ENCODE data around the gene NACA2. TPM values are rescaled to one million over a fixed set of nuclear protein-coding genes. Genes with fewer than 3 reads are reported as not detected.
"Not testable (repeated sequence)": the region's sequence is repeated elsewhere in the genome, so short reads cannot be mapped to it uniquely, and the experiment has no call there.

The NACA2 gene
- total RNA-seq, 1 donor from 2014 or later, result not detected

DNA sequence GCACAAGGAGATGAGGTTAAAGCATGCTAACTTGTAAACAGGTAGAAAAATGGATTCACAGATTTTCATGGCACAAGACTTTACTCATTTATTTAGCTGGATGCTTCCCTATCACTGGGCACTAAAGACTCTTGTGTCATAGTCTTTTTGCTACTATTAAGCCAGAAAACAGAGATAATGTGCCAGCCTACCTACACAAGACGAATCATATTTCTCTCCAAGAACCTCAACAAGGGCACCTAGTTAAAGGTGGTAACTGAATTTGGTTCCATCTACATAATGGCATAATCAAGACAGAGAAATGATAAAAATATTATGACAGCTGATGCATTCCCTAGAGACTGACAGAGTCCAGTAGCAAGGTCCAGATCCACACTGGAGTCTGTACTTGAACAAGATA, 3.8 kb downstream of the NACA2 start:
- no peak overlapping the region for H3K4me3 Mint-ChIP-seq
- H3K27ac Mint-ChIP-seq, result no peak overlapping the region
- H3K9me3 Mint-ChIP-seq, result no peaks in the 10 kb centered on the region
- TF ChIP-seq, protein P1, sequence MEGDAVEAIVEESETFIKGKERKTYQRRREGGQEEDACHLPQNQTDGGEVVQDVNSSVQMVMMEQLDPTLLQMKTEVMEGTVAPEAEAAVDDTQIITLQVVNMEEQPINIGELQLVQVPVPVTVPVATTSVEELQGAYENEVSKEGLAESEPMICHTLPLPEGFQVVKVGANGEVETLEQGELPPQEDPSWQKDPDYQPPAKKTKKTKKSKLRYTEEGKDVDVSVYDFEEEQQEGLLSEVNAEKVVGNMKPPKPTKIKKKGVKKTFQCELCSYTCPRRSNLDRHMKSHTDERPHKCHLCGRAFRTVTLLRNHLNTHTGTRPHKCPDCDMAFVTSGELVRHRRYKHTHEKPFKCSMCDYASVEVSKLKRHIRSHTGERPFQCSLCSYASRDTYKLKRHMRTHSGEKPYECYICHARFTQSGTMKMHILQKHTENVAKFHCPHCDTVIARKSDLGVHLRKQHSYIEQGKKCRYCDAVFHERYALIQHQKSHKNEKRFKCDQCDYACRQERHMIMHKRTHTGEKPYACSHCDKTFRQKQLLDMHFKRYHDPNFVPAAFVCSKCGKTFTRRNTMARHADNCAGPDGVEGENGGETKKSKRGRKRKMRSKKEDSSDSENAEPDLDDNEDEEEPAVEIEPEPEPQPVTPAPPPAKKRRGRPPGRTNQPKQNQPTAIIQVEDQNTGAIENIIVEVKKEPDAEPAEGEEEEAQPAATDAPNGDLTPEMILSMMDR (conservative IDR thresholded peaks at IDR 0.05), result no peak
- DNase-seq (ENCODE audit: extremely low spot score, unreplicated experiment), result no peak
- H3K36me3 Mint-ChIP-seq, result no peaks in the 10 kb centered on the region
- H3K27me3 Mint-ChIP-seq, result peaks cover 13% of the 10 kb centered on the region
- peaks cover 6% of the 10 kb centered on the region for H3K4me1 Mint-ChIP-seq (ENCODE audit: unreplicated experiment)

DNA sequence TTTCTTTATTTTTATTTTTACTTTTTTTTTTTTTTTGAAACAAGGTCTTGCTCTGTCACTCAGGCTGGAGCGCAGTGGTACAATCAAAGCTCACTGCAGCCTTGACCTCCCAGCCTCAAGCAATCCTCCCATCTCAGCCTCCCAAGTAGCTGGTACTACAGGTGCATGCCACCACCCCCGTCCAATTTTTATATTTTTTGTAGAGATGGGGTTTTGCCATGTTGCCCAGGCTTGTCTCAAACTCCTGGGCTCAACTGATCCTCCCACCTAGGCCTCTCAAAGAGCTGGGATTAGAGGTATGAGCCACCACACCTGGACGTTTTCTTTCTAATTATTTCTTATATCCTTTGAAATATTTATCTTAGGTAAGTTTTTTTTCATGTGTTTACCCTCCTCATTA, 4.4 kb downstream of the NACA2 start:
- not testable (repeated sequence) for H3K27ac Mint-ChIP-seq; H3K36me3 Mint-ChIP-seq; H3K9me3 Mint-ChIP-seq; DNase-seq (ENCODE audit: extremely low spot score, unreplicated experiment); H3K4me3 Mint-ChIP-seq
- H3K4me1 Mint-ChIP-seq (ENCODE audit: unreplicated experiment), result peaks cover 11% of the 10 kb centered on the region
- peaks cover 13% of the 10 kb centered on the region for H3K27me3 Mint-ChIP-seq

DNA sequence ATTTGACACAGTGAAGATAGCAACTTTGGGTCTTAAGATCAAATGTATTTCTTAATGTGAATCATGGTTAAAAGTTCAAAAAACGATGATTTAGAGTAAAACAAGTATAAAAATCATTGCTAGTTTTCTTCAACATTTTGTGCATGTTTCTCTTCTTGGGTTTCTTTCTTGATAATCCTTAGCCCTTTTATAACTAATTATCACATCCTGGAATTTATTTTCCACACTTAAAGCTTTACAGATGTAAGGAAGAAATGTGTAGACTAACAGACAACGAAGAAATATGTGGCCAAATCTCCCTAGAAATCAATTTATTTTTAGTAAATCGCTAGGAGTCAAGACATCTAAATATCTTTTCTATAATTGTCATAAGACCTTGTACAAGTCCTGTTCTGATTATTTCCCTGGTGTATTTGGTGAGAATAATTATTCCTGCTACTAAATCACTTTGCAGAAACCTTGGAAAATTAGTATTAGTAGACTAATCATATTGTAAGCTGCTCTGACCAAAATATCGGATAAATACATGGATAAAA, 4.9 kb downstream of the NACA2 start:
- Mint-ChIP-seq H3K27me3 (peaks cover 16% of the 10 kb centered on the region), H3K36me3 (no peaks in the 10 kb centered on the region), H3K4me3 (no peak overlapping the region), H3K4me1 (ENCODE audit: unreplicated experiment) (peaks cover 16% of the 10 kb centered on the region), H3K27ac (no peak overlapping the region), H3K9me3 (no peaks in the 10 kb centered on the region)
- TF ChIP-seq, protein P1 (conservative IDR thresholded peaks at IDR 0.05), result no peak
- no peak for DNase-seq (ENCODE audit: extremely low spot score, unreplicated experiment)

DNA sequence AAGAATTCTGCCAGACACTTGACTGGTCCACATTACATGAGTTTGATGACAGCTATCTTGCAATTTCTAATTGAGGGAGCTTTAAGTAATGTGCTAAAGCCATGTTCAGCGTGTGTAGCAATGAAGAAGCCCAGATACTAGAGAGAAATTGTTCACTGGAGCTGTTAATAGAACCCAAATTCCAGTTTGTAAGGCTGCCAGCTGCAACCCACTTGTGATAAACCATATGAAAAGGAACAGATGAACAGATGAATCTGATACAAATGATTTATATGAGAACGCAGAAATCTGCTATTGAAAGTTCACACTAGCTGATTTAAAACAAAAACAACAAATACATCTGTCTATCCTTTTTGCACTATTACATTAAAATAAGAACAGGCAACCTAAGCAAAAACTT, 6.2 kb downstream of the NACA2 start:
- Mint-ChIP-seq H3K27me3 (peaks cover 20% of the 10 kb centered on the region), H3K27ac (no peak overlapping the region), H3K36me3 (no peaks in the 10 kb centered on the region), H3K4me3 (no peak overlapping the region), H3K9me3 (no peaks in the 10 kb centered on the region), H3K4me1 (ENCODE audit: unreplicated experiment) (peaks cover 22% of the 10 kb centered on the region)
- DNase-seq (ENCODE audit: extremely low spot score, unreplicated experiment), result no peak
- TF ChIP-seq, protein P1 (conservative IDR thresholded peaks at IDR 0.05), result no peak

DNA sequence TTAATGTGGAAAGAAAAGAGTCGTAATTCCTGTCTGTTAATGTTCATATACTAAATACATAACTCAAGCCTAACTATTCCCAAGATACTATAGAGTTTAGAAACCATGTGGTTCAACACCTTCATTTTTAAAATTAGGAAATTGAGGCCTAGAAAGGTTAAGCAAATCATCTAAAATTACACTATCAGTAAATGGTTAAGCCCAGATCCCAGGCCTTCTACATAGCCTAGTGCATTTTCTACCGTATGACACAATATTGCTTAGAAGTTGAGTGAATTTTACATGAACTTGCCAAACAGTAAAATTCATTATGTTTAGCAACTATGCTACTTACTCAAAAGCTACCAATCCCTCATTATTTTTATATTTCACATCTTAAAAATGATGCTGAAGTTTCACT, 6.8 kb downstream of the NACA2 start:
- no peaks in the 10 kb centered on the region for H3K9me3 Mint-ChIP-seq
- H3K4me1 Mint-ChIP-seq (ENCODE audit: unreplicated experiment), result peaks cover 22% of the 10 kb centered on the region
- no peak overlapping the region for H3K27ac Mint-ChIP-seq
- no peaks in the 10 kb centered on the region for H3K36me3 Mint-ChIP-seq
- TF ChIP-seq, protein P1 (conservative IDR thresholded peaks at IDR 0.05), result no peak
- H3K4me3 Mint-ChIP-seq, result no peak overlapping the region
- no peak for DNase-seq (ENCODE audit: extremely low spot score, unreplicated experiment)
- peaks cover 20% of the 10 kb centered on the region for H3K27me3 Mint-ChIP-seq

DNA sequence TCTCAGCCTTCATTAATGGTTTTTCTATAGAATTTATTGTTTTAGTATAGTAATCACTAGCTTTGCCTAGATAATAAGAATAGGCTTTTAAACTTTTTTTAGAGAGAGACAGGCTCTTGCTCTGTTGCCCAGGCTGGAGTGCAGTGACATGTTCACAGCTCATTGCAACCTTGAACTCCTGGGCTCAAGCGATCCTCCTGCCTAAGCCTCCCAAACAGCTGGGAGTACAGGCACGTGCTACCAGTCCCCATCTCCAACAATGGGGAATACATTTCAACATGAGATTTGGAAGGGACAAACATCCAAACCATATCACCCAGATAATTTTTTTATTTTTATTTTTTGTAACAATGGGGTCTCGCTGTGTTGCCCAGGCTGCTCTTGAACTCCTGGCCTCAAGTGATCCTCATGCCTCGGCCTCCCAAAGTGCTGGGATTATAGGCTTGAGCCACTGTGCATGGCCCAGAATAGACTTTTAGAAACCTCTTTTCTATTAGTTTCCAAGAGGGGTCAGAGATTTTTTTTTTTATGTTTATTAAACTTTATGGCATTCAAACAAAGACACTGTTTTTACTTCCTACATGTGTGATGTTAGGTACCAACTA, 7.3 kb downstream of the NACA2 start:
- DNase-seq (ENCODE audit: extremely low spot score, unreplicated experiment), result no peak
- peaks cover 19% of the 10 kb centered on the region for H3K27me3 Mint-ChIP-seq
- TF ChIP-seq, protein P1 (conservative IDR thresholded peaks at IDR 0.05), result no peak
- H3K27ac Mint-ChIP-seq, result no peak overlapping the region
- no peaks in the 10 kb centered on the region for H3K36me3 Mint-ChIP-seq
- H3K4me1 Mint-ChIP-seq (ENCODE audit: unreplicated experiment), result peaks cover 22% of the 10 kb centered on the region
- no peak overlapping the region for H3K4me3 Mint-ChIP-seq
- H3K9me3 Mint-ChIP-seq, result no peaks in the 10 kb centered on the region

Data from type B pancreatic cell (in vitro differentiated cells).